ENCODE results near the gene BACE2.

Gene BACE2

DNA sequence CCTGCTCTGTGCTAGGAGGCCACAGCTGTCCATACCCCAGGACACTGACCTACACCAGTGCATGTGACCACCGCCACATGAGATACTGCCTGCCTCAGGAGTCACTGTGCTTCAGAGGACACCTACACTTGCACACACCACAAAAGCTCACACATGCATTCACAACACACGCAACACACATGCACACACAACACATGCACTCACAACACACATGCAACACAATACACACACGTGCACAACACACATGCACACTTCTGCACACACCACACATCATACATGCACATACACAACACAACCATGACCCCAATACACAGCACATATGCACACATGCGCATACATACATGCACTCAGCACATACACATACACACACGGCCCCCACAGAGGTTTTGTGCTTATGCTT lies 28.7 kb upstream of the BACE2 start:
- TF ChIP-seq CTCF (IDR thresholded peaks at IDR 0.05; ENCODE audit: low read length, missing control alignments), result no peak
- no peak for DNase-seq (ENCODE audit: low read depth)
- H3K4me3 ChIP-seq (replicated peaks; ENCODE audit: low read depth, low read length), result no peak overlapping the region

- no peak for TF ChIP-seq CTCF (IDR thresholded peaks at IDR 0.05; ENCODE audit: low read length, missing control alignments)
- H3K4me3 ChIP-seq (replicated peaks; ENCODE audit: low read depth, low read length), result no peak overlapping the region
- DNase-seq (ENCODE audit: low read depth), result no peak
Observed at GRCh38 chr21:41139951-41140350, 28.0 kb upstream of the BACE2 start.

DNA sequence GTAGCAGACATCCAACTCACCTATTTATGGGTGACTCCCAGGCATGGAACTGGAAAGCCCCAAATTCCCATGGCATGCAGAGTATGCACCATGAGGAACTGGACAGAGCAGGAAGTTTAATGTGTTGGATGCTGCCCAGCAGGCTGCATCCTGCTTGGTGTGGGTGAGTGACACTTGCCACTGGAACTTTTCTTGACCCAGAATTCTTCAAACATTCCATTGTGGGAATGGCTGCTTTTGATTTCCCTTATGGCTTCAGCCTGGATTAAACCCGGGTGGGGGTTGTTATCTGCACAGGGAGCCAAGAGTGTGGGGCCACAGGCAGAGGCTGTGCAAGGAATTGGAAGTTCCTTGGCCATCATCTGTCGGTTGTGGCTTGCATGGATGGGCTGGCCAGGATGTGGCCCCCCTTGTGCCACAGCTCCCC lies 26.9 kb upstream of the BACE2 start:
- H3K4me3 ChIP-seq (replicated peaks; ENCODE audit: low read depth, low read length), result no peak overlapping the region
- peak; percentile 5 for DNase-seq (ENCODE audit: low read depth)
- TF ChIP-seq CTCF (IDR thresholded peaks at IDR 0.05; ENCODE audit: low read length, missing control alignments), result no peak

GRCh38 chr21:41142051-41142795 lies 25.7 kb upstream of the BACE2 start:
- H3K4me3 ChIP-seq (replicated peaks; ENCODE audit: low read depth, low read length), result no peak overlapping the region
- DNase-seq (ENCODE audit: low read depth), result peak; percentile 39
- no peak for TF ChIP-seq CTCF (IDR thresholded peaks at IDR 0.05; ENCODE audit: low read length, missing control alignments)

DNA sequence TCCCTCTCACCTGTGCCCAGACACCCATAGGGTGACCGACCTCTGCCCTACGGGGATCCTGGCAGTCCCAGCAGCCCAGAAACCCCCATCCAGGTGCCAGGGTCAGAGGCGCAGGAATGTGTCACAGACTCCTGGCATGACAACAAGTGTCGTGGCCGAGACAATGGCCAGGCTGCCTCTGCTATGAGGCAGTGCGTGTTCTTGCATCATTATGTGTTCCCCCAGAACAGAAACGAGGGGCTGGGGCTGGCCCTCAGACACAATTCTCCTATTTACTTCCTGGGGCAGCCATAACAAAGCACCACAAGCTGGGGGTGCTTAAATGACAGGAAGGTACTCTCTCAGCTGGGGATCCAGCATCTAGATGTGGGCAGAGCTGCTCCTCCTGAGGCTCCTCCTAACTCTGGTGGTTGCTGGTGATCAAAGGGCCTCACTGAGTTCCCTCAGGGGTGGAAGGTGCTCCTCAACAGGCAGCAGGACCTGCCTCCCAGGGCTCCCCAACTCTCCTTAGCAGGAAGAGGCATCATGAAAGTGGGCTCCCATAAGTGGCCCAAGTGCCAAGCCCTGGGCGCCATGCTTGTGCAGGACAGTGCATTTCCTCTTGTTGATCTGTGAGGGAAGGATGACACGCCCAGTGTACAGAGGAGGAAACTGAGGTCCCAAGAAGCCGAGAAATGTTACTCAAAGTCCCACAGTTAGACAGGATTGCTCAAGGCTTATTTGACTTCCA lies 24.2 kb upstream of the BACE2 start:
- TF ChIP-seq CTCF (IDR thresholded peaks at IDR 0.05; ENCODE audit: low read length, missing control alignments), result no peak
- no peak for DNase-seq (ENCODE audit: low read depth)
- no peak overlapping the region for H3K4me3 ChIP-seq (replicated peaks; ENCODE audit: low read depth, low read length)

DNA sequence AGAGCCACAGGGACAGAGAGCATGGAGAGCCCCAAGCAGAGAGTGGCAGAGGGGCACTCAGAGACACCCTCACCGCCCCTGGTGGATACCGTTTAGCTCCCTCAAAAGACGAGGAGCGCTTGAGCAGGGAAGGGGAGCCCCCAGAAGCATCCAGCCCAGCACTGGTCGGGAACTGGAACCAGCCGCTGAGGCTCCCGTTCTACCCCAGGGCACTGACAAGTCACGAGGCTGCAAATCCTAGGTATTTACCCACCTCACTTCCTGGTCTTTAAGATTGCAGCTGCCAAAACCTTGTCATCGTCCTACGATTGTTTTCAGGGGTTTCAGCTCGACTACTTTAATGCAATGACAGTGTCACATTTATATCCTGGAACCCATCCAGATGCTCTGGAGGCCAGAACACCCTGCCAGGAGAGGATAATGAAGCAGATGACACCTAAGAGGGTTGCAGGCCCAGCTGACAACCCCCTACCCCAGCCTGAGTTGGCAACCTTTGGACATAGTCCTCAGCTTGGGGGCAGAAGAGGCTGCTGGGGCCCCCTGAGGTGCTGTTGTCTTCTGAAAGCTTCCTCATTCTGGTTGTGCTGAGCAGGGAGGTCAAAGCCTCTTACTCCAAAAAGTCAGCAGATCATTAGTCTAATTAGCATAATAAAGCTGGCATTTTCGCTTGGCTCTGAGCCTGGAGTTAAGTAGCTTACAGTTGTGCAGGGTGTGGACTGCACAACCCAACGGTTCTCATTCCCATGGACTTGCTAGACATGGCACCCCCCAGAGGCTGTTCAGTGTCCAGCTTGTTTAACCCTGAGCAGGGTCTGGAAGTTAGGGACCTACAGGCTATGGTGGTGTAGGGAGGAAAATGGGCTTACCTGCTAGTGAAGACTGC lies 20.6 kb upstream of the BACE2 start:
- H3K4me3 ChIP-seq (replicated peaks; ENCODE audit: low read depth, low read length), result no peak overlapping the region
- TF ChIP-seq CTCF (IDR thresholded peaks at IDR 0.05; ENCODE audit: low read length, missing control alignments), result no peak
- no peak for DNase-seq (ENCODE audit: low read depth)

All from fibroblast of pulmonary artery (primary cell).